ENCODE results near the gene CGB1.

- no peak for TF ChIP-seq CTCF (IDR thresholded peaks at IDR 0.05)
- TF ChIP-seq POLR2AphosphoS5 (IDR thresholded peaks at IDR 0.05), result no peak
These were observed 32.6 kb downstream of the CGB1 start for GRCh38 chr19:49004133-49004532.

Data from prostate gland (tissue), 2 donors.